NB4 (cell line): ENCODE data around the gene RBM38.

Experiments used
- TF ChIP-seq, protein P1 (sequence below): IDR thresholded peaks from one replicate; pipeline ENCODE4 v1.5.1; 2012; ENCODE audit warnings: low read depth, low read length
- TF ChIP-seq, protein P2 (sequence below): IDR thresholded peaks from 2 replicates; pipeline ENCODE4 v1.6.1; 2011; ENCODE audit warnings: low read depth, low read length

DNA sequence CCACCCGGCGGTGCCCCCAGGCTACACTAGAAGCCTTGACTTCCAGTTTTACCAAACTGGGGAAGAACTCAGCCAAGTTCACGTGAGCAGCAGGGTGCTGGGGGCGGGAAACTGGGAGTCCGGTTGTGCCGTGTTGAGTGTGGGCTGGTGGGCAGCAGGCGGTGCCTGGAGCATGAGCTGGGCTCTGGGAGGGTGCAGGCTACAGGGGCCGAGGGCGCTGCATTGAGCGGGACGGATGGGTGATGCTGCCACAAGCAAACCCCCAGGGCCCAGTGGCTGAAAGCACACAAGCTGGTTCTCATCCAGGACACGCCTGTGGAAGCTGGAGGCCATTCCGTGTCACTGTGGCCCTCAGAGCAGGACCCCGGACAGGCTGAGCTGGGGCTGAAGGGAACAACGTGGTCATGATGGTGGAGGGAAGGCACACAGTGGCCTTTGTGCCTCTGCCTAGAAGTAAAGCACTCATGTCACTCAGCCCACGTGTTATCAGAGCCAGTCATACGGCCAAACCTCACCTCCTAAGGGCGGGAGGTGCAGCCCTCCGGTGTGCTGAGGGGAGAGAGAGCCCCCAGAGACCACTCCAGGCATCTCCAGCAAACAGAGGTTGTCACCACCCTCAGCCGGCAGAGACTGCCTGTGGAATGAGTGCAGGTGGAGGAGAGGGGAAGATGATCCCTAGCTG, 29.5 kb downstream of the RBM38 start:
- TF ChIP-seq, protein P1, sequence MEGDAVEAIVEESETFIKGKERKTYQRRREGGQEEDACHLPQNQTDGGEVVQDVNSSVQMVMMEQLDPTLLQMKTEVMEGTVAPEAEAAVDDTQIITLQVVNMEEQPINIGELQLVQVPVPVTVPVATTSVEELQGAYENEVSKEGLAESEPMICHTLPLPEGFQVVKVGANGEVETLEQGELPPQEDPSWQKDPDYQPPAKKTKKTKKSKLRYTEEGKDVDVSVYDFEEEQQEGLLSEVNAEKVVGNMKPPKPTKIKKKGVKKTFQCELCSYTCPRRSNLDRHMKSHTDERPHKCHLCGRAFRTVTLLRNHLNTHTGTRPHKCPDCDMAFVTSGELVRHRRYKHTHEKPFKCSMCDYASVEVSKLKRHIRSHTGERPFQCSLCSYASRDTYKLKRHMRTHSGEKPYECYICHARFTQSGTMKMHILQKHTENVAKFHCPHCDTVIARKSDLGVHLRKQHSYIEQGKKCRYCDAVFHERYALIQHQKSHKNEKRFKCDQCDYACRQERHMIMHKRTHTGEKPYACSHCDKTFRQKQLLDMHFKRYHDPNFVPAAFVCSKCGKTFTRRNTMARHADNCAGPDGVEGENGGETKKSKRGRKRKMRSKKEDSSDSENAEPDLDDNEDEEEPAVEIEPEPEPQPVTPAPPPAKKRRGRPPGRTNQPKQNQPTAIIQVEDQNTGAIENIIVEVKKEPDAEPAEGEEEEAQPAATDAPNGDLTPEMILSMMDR, result no peak
- TF ChIP-seq, protein P2, sequence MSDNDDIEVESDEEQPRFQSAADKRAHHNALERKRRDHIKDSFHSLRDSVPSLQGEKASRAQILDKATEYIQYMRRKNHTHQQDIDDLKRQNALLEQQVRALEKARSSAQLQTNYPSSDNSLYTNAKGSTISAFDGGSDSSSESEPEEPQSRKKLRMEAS, result no peak
